ENCODE data around the gene WDR33. TPM values are rescaled to one million over a fixed set of nuclear protein-coding genes. Genes with fewer than 3 reads are reported as not detected.

The WDR33 gene
- total and polyA plus RNA-seq, 2 of the 13 experiments (the other 11 are each of a cell fraction or from before 2014, with no cell fraction given), result 54.9 to 78.2 TPM

DNA sequence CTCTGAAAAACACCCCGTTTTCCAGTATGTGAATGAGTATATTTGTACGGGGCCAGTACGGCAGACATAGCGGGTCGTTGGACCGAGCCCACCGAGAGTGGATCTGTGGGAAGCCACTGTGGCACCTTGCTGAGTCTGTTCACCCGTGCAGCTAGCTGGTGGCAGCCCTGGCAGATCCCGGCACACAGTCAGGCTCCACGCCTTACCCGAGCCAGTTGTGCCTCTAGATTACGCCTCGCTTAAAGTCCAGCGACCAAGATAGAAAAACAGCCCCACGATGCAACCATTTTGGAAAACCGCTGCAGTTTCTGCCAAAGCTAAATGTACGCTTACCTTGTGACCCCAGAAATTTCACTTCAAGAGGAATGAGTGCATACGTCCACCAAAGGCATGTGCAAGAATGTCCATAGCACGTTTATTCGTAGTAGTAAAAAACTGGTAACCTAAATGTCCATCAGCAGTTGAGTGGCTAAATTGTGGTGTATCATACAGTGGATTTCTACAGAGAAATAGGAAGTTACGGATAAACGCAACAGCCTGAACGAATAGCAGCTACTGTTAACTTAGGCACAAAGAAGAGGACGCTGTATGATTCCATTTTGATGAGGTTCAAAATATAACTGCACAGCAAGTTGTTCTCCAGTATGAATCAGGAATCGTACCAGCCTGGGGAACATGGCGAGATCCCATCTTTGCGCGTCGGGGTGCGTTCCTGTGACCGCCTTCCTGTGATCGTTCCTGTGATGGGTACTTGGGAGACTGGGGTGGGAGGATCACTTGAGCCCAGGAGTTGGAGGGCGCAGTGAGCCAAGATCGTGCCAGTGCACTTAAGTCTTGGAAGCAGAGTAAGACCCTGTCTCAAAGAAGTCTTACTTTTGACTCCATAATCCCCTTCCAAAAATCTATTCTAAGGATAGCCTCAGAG is 688 bp upstream of the WDR33 start (continued):
- TF ChIP-seq, protein P1, sequence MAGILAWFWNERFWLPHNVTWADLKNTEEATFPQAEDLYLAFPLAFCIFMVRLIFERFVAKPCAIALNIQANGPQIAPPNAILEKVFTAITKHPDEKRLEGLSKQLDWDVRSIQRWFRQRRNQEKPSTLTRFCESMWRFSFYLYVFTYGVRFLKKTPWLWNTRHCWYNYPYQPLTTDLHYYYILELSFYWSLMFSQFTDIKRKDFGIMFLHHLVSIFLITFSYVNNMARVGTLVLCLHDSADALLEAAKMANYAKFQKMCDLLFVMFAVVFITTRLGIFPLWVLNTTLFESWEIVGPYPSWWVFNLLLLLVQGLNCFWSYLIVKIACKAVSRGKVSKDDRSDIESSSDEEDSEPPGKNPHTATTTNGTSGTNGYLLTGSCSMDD (CRISPR knock-in tag; IDR thresholded peaks at IDR 0.05), result no peak
- TF ChIP-seq EED (CRISPR knock-in tag; IDR thresholded peaks at IDR 0.05) (0 out of 2 replicates have a peak, but pooled peaks have one; percentile 22), EP300 (IDR thresholded peaks at IDR 0.05; ENCODE audit: low read depth in 2 of 2, low read length in 2 of 2) (no peak), EP300 (CRISPR knock-in tag; IDR thresholded peaks at IDR 0.05; ENCODE audit: borderline replicate concordance) (no peak), RBAK (CRISPR knock-in tag; IDR thresholded peaks at IDR 0.05) (no peak), NCOR1 (IDR thresholded peaks at IDR 0.05; ENCODE audit: borderline replicate concordance, low read length) (0 out of 2 replicates have a peak, but pooled peaks have one; percentile 2), ZNF589 (CRISPR knock-in tag; conservative IDR thresholded peaks at IDR 0.05) (peak; percentile 73; the same call in 1 of the 2 replicates), ZNF317 (CRISPR knock-in tag; IDR thresholded peaks at IDR 0.05) (no peak), AGO2 (optimal IDR thresholded peaks at IDR 0.05; ENCODE audit: low read depth, low read length) (no peak), ZNF672 (CRISPR knock-in tag; IDR thresholded peaks at IDR 0.05) (no peak), NR2F2 (IDR thresholded peaks at IDR 0.05; ENCODE audit: borderline replicate concordance, low read depth) (no peak), PHF8 (CRISPR knock-in tag; IDR thresholded peaks at IDR 0.05) (no peak), ZSCAN12 (CRISPR knock-in tag; IDR thresholded peaks at IDR 0.05) (no peak), ZNF737 (CRISPR knock-in tag; IDR thresholded peaks at IDR 0.05; ENCODE audit: borderline replicate concordance) (no peak), ZNF605 (CRISPR knock-in tag; IDR thresholded peaks at IDR 0.05) (no peak), PHB2 (IDR thresholded peaks at IDR 0.05; ENCODE audit: partially characterized antibody) (no peak), IRF2 (CRISPR knock-in tag; IDR thresholded peaks at IDR 0.05) (no peak), ZSCAN5A (CRISPR knock-in tag; IDR thresholded peaks at IDR 0.05; ENCODE audit: borderline replicate concordance) (0 out of 2 replicates have a peak, but pooled peaks have one; percentile 5), ZNF276 (CRISPR knock-in tag; IDR thresholded peaks at IDR 0.05; ENCODE audit: low read depth) (no peak; the same call in 1 of the 2 replicates), TCF7 (IDR thresholded peaks at IDR 0.05; ENCODE audit: low read depth) (no peak)
- TF ChIP-seq, protein P2, sequence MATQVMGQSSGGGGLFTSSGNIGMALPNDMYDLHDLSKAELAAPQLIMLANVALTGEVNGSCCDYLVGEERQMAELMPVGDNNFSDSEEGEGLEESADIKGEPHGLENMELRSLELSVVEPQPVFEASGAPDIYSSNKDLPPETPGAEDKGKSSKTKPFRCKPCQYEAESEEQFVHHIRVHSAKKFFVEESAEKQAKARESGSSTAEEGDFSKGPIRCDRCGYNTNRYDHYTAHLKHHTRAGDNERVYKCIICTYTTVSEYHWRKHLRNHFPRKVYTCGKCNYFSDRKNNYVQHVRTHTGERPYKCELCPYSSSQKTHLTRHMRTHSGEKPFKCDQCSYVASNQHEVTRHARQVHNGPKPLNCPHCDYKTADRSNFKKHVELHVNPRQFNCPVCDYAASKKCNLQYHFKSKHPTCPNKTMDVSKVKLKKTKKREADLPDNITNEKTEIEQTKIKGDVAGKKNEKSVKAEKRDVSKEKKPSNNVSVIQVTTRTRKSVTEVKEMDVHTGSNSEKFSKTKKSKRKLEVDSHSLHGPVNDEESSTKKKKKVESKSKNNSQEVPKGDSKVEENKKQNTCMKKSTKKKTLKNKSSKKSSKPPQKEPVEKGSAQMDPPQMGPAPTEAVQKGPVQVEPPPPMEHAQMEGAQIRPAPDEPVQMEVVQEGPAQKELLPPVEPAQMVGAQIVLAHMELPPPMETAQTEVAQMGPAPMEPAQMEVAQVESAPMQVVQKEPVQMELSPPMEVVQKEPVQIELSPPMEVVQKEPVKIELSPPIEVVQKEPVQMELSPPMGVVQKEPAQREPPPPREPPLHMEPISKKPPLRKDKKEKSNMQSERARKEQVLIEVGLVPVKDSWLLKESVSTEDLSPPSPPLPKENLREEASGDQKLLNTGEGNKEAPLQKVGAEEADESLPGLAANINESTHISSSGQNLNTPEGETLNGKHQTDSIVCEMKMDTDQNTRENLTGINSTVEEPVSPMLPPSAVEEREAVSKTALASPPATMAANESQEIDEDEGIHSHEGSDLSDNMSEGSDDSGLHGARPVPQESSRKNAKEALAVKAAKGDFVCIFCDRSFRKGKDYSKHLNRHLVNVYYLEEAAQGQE (IDR thresholded peaks at IDR 0.05; ENCODE audit: borderline replicate concordance in 1 of 2, low read depth in 1 of 2, low read length in 2 of 2), result no peak
